H1 (cell line): ENCODE data around the gene NPTX1. TPM values are rescaled to one million over a fixed set of nuclear protein-coding genes. Genes with fewer than 3 reads are reported as not detected.

Experiments used
- CTCF ChIA-PET: fragments of 300-600 bp; sonication (Branson Sonifier 250); formaldehyde crosslinking; loops from one replicate; lab custom pipeline; 2021; ENCODE audit not compliant: partially characterized antibody; lab: Charles Lee
- POLR2A ChIA-PET: fragments of 300-600 bp; sonication (Branson Sonifier 250); formaldehyde crosslinking; loops from one replicate; lab custom pipeline; 2021; ENCODE audit warnings: inconsistent platforms; ENCODE audit not compliant: partially characterized antibody; lab: Charles Lee
- DNase-seq, 2 experiments: peaks; one replicate each; pipeline versions ENCODE4 v3.0.0 to v3.0.0-alpha.2; 2010 to 2022; ENCODE audit warnings: low spot score in 2 of 2, low read depth in 1 of 2, mixed read lengths in 1 of 2
- FAIRE-seq: peaks from 2 replicates; lab custom pipeline; 2011; peaks lifted over from hg19 to GRCh38; lab: Jason Lieb, UNC
- H2AFZ ChIP-seq: 2 replicates; pipeline ENCODE4 v1.8.1; 2012; ENCODE audit warnings: low read length, inconsistent platforms
- H2AK5ac ChIP-seq: 2 replicates; pipeline ENCODE4 v1.6.1; 2013; ENCODE audit warnings: low read depth, low read length
- H2BK120ac ChIP-seq: replicated peaks from 2 replicates; pipeline ENCODE3; 2013; ENCODE audit warnings: low read depth, low read length, inconsistent platforms
- H2BK12ac ChIP-seq: 2 replicates; pipeline ENCODE4 v1.6.1; 2013; ENCODE audit warnings: low read depth, low read length
- H2BK15ac ChIP-seq: 2 replicates; pipeline ENCODE4 v1.6.1; 2013; ENCODE audit warnings: low read length
- H2BK20ac ChIP-seq: 2 replicates; pipeline ENCODE4 v1.6.1; 2013; ENCODE audit warnings: low read length
- H2BK5ac ChIP-seq: 2 replicates; pipeline ENCODE4 v1.6.1; 2013; ENCODE audit warnings: low read depth, low read length
- H3K14ac ChIP-seq: 2 replicates; pipeline ENCODE4 v1.6.1; 2013; ENCODE audit warnings: inconsistent platforms; ENCODE audit not compliant: insufficient read length
- H3K18ac ChIP-seq: 2 replicates; pipeline ENCODE4 v1.6.1; 2013; ENCODE audit warnings: low read length; ENCODE audit errors: extremely low read depth
- H3K23ac ChIP-seq: 2 replicates; pipeline ENCODE4 v1.6.1; 2013; ENCODE audit warnings: inconsistent platforms; ENCODE audit not compliant: insufficient read length
- H3K23me2 ChIP-seq: 2 replicates; pipeline ENCODE4 v1.6.1; 2013; ENCODE audit warnings: low read depth, low read length
- H3K27ac ChIP-seq: 2 replicates; pipeline ENCODE4 v1.6.1; 2011; ENCODE audit warnings: low read depth, low read length, inconsistent platforms
- H3K27me3 ChIP-seq, 4 experiments: replicated peaks in 1 of 4; 1 replicate in 1 of 4; 2 replicates in 3 of 4; pipeline versions ENCODE4 v1.6.1 to v1.8.1; 2011 to 2013; ENCODE audit warnings: low read length in 3 of 4, mild to moderate bottlenecking in 3 of 4, inconsistent platforms in 2 of 4, mixed read lengths in 2 of 4, moderate library complexity in 1 of 4; ENCODE audit not compliant: control insufficient read depth in 3 of 4, insufficient read depth in 3 of 4; ENCODE audit errors: extremely low read depth in 1 of 4
- H3K36me3 ChIP-seq, 4 experiments: 2 replicates each; pipeline versions ENCODE4 v1.6.1 to v1.8.1; 2011 to 2013; ENCODE audit warnings: mild to moderate bottlenecking in 4 of 4, low read length in 3 of 4, moderate library complexity in 2 of 4, control low read depth in 1 of 4, inconsistent platforms in 1 of 4; ENCODE audit not compliant: insufficient read depth in 4 of 4, control insufficient read depth in 2 of 4
- H3K4ac ChIP-seq: replicated peaks from 2 replicates; pipeline ENCODE3; 2013; ENCODE audit warnings: low read length, low read depth, mixed read lengths, inconsistent platforms; ENCODE audit not compliant: insufficient read length
- H3K4me1 ChIP-seq, 4 experiments: replicated peaks in 1 of 4; 1 replicate in 1 of 4; 2 replicates in 3 of 4; pipeline versions ENCODE4 v1.6.1 to v1.8.1; 2011 to 2013; ENCODE audit warnings: low read length in 3 of 4, inconsistent platforms in 2 of 4, mixed read lengths in 1 of 4; ENCODE audit not compliant: insufficient read depth in 4 of 4, control insufficient read depth in 3 of 4
- H3K4me2 ChIP-seq, 2 experiments: 2 replicates each; pipeline versions ENCODE4 v1.6.1 to v1.8.1; 2011 to 2013; ENCODE audit warnings: low read depth in 2 of 2, low read length in 2 of 2, control low read depth in 1 of 2, inconsistent platforms in 1 of 2, mild to moderate bottlenecking in 1 of 2; ENCODE audit not compliant: insufficient read depth in 1 of 2
- H3K4me3 ChIP-seq, 4 experiments: fragments of 200-600, 300-600 bp in 1 of 4; sonication (generic), shearing (Covaris generic), sonication (Bioruptor Twin) in 1 of 4; 2 replicates each; pipeline versions ENCODE4 v1.5.1 to v1.8.1; 2011 to 2016; ENCODE audit warnings: low read length in 4 of 4, low read depth in 3 of 4, control low read depth in 2 of 4, inconsistent platforms in 2 of 4, mild to moderate bottlenecking in 2 of 4, mixed read lengths in 1 of 4, moderate library complexity in 1 of 4; ENCODE audit not compliant: insufficient read depth in 2 of 4; ENCODE audit errors: extremely low read depth in 1 of 4
- H3K56ac ChIP-seq: replicated peaks from 2 replicates; pipeline ENCODE3; 2013; ENCODE audit warnings: low read depth, mild to moderate bottlenecking, mixed read lengths, low read length, inconsistent platforms; ENCODE audit not compliant: insufficient read length
- H3K79me1 ChIP-seq: 2 replicates; pipeline ENCODE4 v1.6.1; 2013; ENCODE audit warnings: low read depth, low read length, control low read depth
- H3K79me2 ChIP-seq, 2 experiments: 2 replicates each; pipeline versions ENCODE4 v1.6.1 to v1.8.1; 2012 to 2013; ENCODE audit warnings: low read length in 2 of 2, mild to moderate bottlenecking in 2 of 2, inconsistent platforms in 1 of 2; ENCODE audit not compliant: insufficient read depth in 2 of 2, control insufficient read depth in 1 of 2
- H3K9ac ChIP-seq, 4 experiments: replicated peaks in 1 of 4; 1 replicate in 1 of 4; 2 replicates in 3 of 4; pipeline versions ENCODE4 v1.6.1 to v1.8.1; 2011 to 2013; ENCODE audit warnings: low read depth in 3 of 4, low read length in 3 of 4, control low read depth in 2 of 4, mild to moderate bottlenecking in 2 of 4, moderate library complexity in 2 of 4, inconsistent platforms in 1 of 4; ENCODE audit errors: extremely low read depth in 1 of 4
- H3K9me3 ChIP-seq, 2 experiments: 2 replicates each; pipeline versions ENCODE4 v1.6.1 to v1.8.1; 2012 to 2013; ENCODE audit warnings: mild to moderate bottlenecking in 2 of 2, moderate library complexity in 2 of 2, control low read depth in 1 of 2, inconsistent platforms in 1 of 2, low read depth in 1 of 2, low read length in 1 of 2, mixed read lengths in 1 of 2; ENCODE audit not compliant: insufficient read depth in 2 of 2
- H4K20me1 ChIP-seq, 2 experiments: replicated peaks in 1 of 2; 2 replicates each; pipeline versions ENCODE3 to v1.8.1; 2011 to 2013; ENCODE audit warnings: inconsistent platforms in 2 of 2, low read length in 2 of 2, mild to moderate bottlenecking in 1 of 2; ENCODE audit not compliant: insufficient read depth in 2 of 2, control insufficient read depth in 1 of 2
- H4K5ac ChIP-seq: 2 replicates; pipeline ENCODE4 v1.6.1; 2013; ENCODE audit warnings: low read length, low read depth, mixed read lengths, inconsistent platforms; ENCODE audit not compliant: insufficient read length
- H4K8ac ChIP-seq: 2 replicates; pipeline ENCODE4 v1.8.0; 2013; ENCODE audit warnings: mild to moderate bottlenecking, moderate library complexity, low read length, inconsistent platforms; ENCODE audit not compliant: insufficient read depth; ENCODE audit errors: extremely low read depth
- H4K91ac ChIP-seq: replicated peaks from 2 replicates; pipeline ENCODE3; 2013; ENCODE audit warnings: low read length, mixed read lengths, inconsistent platforms; ENCODE audit not compliant: insufficient read length
- GABPA ChIP-seq: IDR thresholded peaks from 2 replicates; pipeline ENCODE4 v1.6.1; 2011; ENCODE audit warnings: mild to moderate bottlenecking, low read length, moderate library complexity, borderline replicate concordance; ENCODE audit not compliant: insufficient read depth
- TCF12 ChIP-seq: IDR thresholded peaks from 2 replicates; pipeline ENCODE4 v1.6.1; 2011; ENCODE audit warnings: low read depth, mild to moderate bottlenecking, low read length
- WGBS, 2 experiments: shearing (Covaris generic) in 1 of 2; methylation state at CpG; one replicate each; pipeline versions ENCODE4 v1.1.6 to v1.1.7; 2013 to 2015; ENCODE audit warnings: low lambda C conversion rate in 2 of 2, mixed read lengths in 2 of 2, inconsistent platforms in 1 of 2, low coverage in 1 of 2, missing lambda C conversion rate in 1 of 2; ENCODE audit not compliant: insufficient replicate concordance in 2 of 2, insufficient coverage in 1 of 2, insufficient read length in 1 of 2; ENCODE audit errors: extremely low coverage in 1 of 2, missing lambda C conversion rate in 1 of 2; 5-methylcytosine and 5-hydroxymethylcytosine counted together
- polyA plus RNA-seq, 7 experiments: library from polyadenylated mRNA; depleted of rRNA in 3 of 7; stranded (reverse) in 5 of 7; unstranded in 2 of 7; fragments of >200 nt in 5 of 7; fragments of 200-250 nt in 2 of 7; gene quantifications; 1 replicate in 5 of 7; 2 replicates in 1 of 7; 4 replicates in 1 of 7; pipeline versions ENCODE4 v1.2.1 to v1.2.3, GENCODE V29; 2011 to 2013; ENCODE audit warnings: missing spikeins in 2 of 7, mixed read lengths in 2 of 7
- total RNA-seq: library from RNA; stranded (reverse); fragmentation: NEBNext Ultra II Directional; extraction: Animal tissue kit (Norgen Biotek cat#: 25700); gene quantifications from 2 replicates; pipeline ENCODE4 v1.2.1, GENCODE V29; 2021

NPTX1 gene
- total and polyA plus RNA-seq, 2 of the 8 experiments (the other 6 are each of a cell fraction or from before 2014, with no cell fraction given) = 12.0 to 17.9 TPM

DNA sequence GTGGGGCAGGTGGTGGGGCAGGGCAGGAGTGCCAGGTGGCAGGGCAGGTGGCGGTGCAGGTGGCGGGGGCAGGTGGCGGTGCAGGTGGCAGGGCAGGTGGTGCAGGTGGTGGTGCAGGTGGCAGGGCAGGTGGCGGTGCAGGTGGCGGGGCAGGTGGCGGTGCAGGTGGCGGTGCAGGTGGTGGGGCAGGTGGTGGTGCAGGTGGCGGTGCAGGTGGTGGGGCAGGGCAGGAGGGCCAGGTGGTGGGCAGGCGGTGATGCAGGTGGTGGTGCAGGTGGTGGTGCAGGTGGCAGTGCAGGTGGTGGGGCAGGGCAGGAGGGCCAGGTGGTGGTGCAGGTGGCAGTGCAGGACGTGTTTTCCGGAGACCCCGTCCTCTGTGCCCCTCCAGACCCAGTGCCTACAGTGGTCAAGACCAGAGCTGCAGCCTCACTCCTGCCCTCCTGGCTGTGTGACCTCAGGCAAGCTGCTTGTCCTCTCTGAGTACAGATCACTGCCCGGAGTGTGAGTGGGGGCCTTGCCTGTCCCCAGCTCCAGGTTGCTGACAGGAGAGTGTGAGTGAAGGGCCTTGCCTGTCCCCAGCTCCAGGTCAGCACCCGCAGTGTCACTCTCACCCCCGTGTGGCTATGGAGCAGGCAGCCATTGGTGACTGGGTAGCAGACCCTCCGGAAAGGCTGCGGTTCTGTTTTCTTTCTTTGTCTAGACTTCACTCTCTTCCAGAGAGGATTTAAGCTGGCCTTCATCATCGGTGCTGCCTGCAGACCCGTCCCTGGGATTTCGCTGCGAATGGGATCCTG, 16.1 kb upstream of the NPTX1 start:
- CTCF ChIA-PET = interaction anchor here (0.6 to 1.4 kb wide), 13 partner anchors 9 to 406 kb away, joined by 3 to 5 read pairs (median 3); no protein-coding TSS in a partner anchor
- Histone ChIP-seq H4K8ac (peak overlapping the region; percentile 63), H4K20me1 (no peaks in the 10 kb centered on the region), H3K79me1 (no peaks in the 10 kb centered on the region), H3K23me2 (no peaks in the 10 kb centered on the region), H3K27ac (no peak overlapping the region), H2BK120ac (no peak overlapping the region), H3K27me3 (peaks cover 0 to 5% (median 3%) of the 10 kb centered on the region in 4 experiments; a peak in 4 of 7 replicates), H3K4me3 (no peak overlapping the region), H3K36me3 (no peaks in the 10 kb centered on the region), H2AK5ac (no peak overlapping the region), H3K4ac (peak overlapping the region; percentile 8), H3K23ac (no peak overlapping the region), H2BK20ac (no peak overlapping the region), H3K4me2 (no peak overlapping the region), H3K4me1 (peaks cover 0 to 11% (median 1%) of the 10 kb centered on the region in 4 experiments; a peak in 4 of 7 replicates), H4K5ac (no peak overlapping the region), H2BK15ac (no peak overlapping the region), H3K56ac (no peak overlapping the region), H3K9me3 (no peaks in the 10 kb centered on the region), H3K9ac (no peak overlapping the region), H2BK5ac (no peak overlapping the region), H2AFZ (no peak overlapping the region), H2BK12ac (peak overlapping the region; percentile 7; the same call in 1 of the 2 replicates), H3K79me2 (no peaks in the 10 kb centered on the region), H3K18ac (no peak overlapping the region), H3K14ac (no peak overlapping the region), H4K91ac (peak overlapping the region; percentile 25)
- FAIRE-seq (no peak), DNase-seq (no peak)
- POLR2A ChIA-PET = interaction anchor here (0.9 to 1.4 kb wide), 2 partner anchors 8 to 38 kb away, joined by 3 read pairs; no protein-coding TSS in a partner anchor
- TF ChIP-seq GABPA (no peak), TCF12 (peak; percentile 28; the same call in 1 of the 2 replicates)
- WGBS, 2 experiments = 81% methylated on average over 11 of the region's 21 CpGs; no CpG with 5 or more reads in 1 of the 2 experiments
